ENCODE data around the gene C17orf107.
"Not testable (repeated sequence)": the region's sequence is repeated elsewhere in the genome, so short reads cannot be mapped to it uniquely, and the experiment has no call there.

The C17orf107 gene

DNA sequence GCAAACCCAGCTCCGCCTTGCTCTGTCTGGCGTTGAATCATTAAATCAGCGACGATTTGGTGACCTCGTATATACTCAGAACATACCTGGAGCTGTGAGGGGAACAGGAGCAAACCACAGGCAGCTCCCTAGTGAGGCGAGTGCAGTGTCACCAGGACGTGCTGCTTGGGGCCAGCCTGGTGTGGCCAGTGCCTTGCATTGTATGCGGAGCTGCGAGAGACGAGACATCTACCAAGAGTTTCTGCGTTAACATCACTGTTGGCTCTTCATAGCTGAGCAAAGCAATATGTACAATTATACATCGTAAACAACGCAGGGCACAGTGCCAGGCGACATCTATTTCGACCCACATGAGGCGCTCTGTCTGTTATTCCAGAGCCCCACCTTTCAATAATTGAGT, 38.3 kb upstream of the C17orf107 start:
- H3K4me3 Mint-ChIP-seq = no peak overlapping the region
- H3K36me3 Mint-ChIP-seq (ENCODE audit: low read depth) = peaks cover 12% of the 10 kb centered on the region
- peaks cover 3% of the 10 kb centered on the region for H3K4me1 Mint-ChIP-seq (ENCODE audit: low read depth)
- no peaks in the 10 kb centered on the region for H3K27me3 Mint-ChIP-seq
- no peak overlapping the region for H3K27ac Mint-ChIP-seq
- no peaks in the 10 kb centered on the region for H3K9me3 Mint-ChIP-seq

DNA sequence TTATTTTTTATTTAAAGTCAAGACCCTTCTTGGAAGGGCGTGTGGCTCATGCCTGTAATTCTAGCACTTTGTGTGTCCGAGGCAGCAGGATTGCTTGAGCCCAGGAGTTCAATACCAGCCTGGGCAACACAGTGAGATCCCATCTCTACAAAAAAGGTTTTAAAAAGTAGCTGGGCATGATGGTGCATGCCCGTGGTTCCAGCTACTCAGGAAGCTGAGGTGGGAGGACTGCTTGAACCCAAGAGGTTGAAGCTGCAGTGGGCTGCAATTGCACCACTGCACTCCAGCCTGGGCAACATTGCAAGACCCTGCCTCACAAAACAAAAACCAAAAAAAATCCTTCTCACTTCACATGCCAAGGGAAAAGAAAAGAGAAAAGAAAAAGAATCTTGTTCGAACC, 36.6 kb upstream of the C17orf107 start:
- H3K9me3 Mint-ChIP-seq = no peaks in the 10 kb centered on the region
- no peaks in the 10 kb centered on the region for H3K27me3 Mint-ChIP-seq
- H3K27ac Mint-ChIP-seq = no peak overlapping the region
- peaks cover 4% of the 10 kb centered on the region for H3K36me3 Mint-ChIP-seq (ENCODE audit: low read depth)
- peaks cover 3% of the 10 kb centered on the region for H3K4me1 Mint-ChIP-seq (ENCODE audit: low read depth)
- no peak overlapping the region for H3K4me3 Mint-ChIP-seq

DNA sequence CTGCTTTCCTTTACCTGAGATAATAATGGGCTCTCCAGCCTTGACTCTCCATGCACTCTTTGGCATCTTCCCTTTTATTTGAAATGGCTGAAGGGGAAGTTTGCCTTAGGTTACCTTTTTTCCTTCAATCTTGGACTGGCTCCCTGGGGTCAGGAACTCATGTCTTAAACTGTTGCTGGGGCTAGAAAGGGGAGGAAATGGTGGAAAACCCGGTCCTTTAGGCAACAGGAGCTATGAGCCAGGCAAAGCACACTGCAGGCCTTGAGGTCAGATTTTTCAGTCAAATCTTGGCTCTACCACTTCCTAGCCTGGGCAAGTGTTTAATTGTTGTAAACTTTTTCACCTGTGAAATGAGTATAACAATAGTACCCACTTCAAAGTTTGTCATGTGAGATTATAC, 36.0 kb upstream of the C17orf107 start:
- Mint-ChIP-seq H3K36me3 (ENCODE audit: low read depth) (peaks cover 4% of the 10 kb centered on the region), H3K4me1 (ENCODE audit: low read depth) (peaks cover 3% of the 10 kb centered on the region), H3K27ac (no peak overlapping the region), H3K4me3 (no peak overlapping the region), H3K9me3 (no peaks in the 10 kb centered on the region), H3K27me3 (no peaks in the 10 kb centered on the region)

DNA sequence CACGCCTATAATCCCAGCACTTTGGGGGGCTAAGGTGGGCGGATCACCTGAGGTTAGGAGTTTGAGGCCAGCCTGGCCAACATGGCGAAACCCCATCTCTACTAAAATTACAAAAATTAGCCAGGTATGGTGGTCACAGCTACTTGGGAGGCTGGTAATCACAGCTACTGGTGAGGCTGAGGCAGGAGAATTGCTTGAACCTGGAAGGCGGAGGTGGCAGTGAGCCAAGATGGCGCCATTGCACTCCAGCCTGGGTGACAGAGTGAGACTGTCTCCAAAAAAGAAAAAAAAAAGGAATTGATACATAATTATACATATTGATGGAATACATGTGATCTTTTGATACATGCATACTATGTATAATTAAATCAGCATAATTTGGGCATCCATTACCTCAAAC, 31.8 kb upstream of the C17orf107 start:
- not testable (repeated sequence) for H3K4me1 Mint-ChIP-seq (ENCODE audit: low read depth); H3K27ac Mint-ChIP-seq; H3K9me3 Mint-ChIP-seq; H3K27me3 Mint-ChIP-seq; H3K36me3 Mint-ChIP-seq (ENCODE audit: low read depth); H3K4me3 Mint-ChIP-seq

DNA sequence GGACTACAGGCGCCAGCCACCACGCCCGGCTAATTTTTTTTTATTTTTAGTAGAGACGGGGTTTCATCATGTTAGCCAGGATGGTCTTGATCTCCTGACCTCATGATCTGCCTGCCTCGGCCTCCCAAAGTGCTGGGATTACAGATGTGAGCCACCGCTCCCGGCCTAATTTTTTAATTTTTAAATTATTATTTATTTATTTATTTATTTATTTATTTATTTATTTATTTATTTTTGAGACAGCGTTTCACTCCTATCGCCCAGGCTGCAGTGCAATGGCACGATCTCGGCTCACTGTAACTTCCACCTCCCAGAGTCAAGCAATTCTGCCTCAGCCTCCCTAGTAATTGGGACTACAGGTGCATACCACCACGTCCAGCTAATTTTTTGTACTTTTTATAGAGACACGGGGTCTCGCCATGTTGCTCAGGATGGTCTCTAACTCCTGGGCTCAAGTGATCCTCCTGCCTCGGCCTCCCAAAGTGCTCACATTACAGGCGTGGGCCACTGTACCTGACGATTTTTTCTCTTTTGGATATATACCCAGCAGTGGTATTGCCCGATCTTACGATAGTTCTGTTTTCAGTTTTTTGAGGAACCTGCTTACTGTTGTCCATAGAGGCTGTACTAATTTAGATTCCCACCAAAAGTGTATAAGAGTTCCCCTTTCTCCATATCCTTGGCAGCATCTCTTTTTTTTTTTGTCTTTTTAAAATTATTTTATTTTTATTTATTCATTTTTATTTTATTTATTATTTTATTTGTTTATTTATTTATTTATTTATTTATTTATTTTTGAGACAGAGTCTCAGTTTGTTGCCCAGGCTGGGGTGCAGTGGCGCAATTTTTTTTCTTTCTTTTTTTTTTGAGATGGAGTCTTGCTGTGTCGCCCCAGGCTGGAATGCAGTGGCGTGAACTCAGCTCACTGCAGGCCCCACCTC, 30.0 kb upstream of the C17orf107 start:
- not testable (repeated sequence) for H3K27me3 Mint-ChIP-seq; H3K9me3 Mint-ChIP-seq; H3K27ac Mint-ChIP-seq; H3K4me3 Mint-ChIP-seq; H3K4me1 Mint-ChIP-seq (ENCODE audit: low read depth)
- H3K36me3 Mint-ChIP-seq (ENCODE audit: low read depth) = peaks cover 11% of the 10 kb centered on the region

DNA sequence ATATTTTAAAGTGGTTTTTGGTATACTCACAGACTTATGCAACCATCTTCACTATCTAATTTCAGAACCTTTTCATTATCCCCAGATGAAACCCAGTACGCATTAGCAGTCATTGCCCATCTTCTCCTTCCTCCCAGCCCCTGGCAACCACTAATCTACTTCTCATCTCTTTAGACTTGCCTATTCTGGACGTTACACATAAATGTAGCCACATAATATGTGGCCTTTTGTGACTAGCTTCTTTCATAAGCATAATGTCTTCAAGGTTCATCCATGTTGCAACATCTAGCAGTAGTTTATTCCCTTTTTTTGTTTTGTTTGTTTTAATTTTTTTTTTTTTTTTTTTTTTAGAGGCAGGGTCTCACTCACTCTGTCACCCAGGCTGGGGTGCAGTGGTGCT, 28.5 kb upstream of the C17orf107 start:
- Mint-ChIP-seq H3K36me3 (ENCODE audit: low read depth) (peaks cover 11% of the 10 kb centered on the region), H3K4me1 (ENCODE audit: low read depth) (no peaks in the 10 kb centered on the region), H3K4me3 (no peak overlapping the region), H3K9me3 (no peaks in the 10 kb centered on the region), H3K27me3 (no peaks in the 10 kb centered on the region), H3K27ac (no peak overlapping the region)

DNA sequence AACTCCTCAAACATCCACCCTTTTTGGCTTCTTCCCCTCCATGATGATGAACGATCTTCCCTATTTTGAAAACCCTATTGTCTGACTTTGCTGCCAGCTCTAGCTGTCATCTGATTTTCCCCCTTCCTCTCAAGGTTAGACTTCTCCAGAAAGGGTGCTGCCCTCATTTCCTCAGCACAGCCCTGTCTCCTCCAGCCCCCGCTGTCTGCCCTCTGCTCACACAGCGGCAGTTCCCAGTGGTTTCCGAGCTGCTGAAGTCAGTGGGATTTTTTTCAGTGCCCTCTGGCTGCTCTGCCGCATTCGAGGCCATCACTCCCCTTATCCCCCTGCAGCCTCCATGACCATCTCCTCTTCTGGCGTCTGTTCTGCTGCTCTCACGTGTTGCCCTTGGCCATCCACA, 26.6 kb upstream of the C17orf107 start:
- H3K27me3 Mint-ChIP-seq = no peaks in the 10 kb centered on the region
- H3K9me3 Mint-ChIP-seq = no peaks in the 10 kb centered on the region
- peaks cover 11% of the 10 kb centered on the region for H3K36me3 Mint-ChIP-seq (ENCODE audit: low read depth)
- no peak overlapping the region for H3K27ac Mint-ChIP-seq
- no peaks in the 10 kb centered on the region for H3K4me1 Mint-ChIP-seq (ENCODE audit: low read depth)
- H3K4me3 Mint-ChIP-seq = no peak overlapping the region

DNA sequence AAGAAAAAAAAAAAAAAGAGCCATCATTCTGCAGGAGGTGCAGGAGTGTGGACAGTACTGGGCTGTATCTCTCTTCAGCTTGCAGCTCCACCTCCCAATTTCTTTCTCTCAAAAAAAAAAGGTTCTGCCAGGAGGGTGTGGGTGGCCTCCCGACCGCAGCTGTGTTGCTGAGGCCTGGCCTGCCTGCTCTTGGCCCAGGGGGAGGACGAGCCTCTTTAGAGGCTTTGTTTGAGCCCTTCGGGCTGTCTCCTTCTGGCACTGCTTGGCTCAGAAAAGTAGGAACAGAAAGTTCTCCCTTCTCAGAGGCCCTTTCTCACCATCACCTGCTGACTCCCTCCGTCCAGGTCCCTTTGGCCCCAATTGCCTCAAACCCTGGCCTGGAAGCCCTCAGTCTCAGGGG, 22.2 kb upstream of the C17orf107 start:
- Mint-ChIP-seq H3K4me3 (no peak overlapping the region), H3K4me1 (ENCODE audit: low read depth) (no peaks in the 10 kb centered on the region), H3K36me3 (ENCODE audit: low read depth) (peaks cover 12% of the 10 kb centered on the region), H3K9me3 (no peaks in the 10 kb centered on the region), H3K27me3 (no peaks in the 10 kb centered on the region), H3K27ac (no peak overlapping the region)

DNA sequence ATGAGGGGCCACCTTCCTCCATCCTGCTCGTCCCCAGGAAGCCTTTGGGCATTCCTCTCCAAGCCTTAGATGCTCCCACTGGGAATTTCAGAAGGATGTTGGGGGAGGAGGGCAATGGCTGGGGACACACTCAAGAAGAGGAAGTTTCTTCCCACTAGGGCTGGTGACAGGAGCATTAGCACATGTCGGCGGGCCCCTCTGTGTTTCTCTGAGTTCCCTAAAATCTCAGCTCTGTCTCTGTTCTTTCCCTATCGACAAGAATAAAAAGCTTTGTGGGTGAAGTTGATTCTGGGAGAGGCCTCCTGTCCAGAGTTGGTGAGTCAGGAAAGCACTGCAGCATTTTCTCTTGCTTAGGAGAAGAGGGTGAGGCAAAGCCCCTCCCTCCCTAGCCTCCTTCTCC, 19.7 kb upstream of the C17orf107 start:
- Mint-ChIP-seq H3K36me3 (ENCODE audit: low read depth) (peaks cover 5% of the 10 kb centered on the region), H3K4me3 (no peak overlapping the region), H3K27ac (no peak overlapping the region), H3K27me3 (no peaks in the 10 kb centered on the region), H3K9me3 (no peaks in the 10 kb centered on the region), H3K4me1 (ENCODE audit: low read depth) (no peaks in the 10 kb centered on the region)

DNA sequence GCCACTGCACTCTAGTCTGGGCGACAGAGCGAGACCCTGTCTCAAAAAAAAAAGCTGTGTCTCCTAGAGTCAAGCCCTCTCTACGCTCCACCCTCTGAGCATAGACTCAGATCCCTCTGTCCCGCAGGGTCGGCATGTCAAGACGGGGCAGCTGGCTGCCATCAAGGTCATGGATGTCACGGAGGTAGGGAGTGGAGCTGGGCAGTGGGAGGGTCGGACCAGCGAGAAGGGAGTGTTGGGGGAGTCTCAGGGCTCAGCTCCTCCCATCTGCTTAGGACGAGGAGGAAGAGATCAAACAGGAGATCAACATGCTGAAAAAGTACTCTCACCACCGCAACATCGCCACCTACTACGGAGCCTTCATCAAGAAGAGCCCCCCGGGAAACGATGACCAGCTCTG, 18.5 kb upstream of the C17orf107 start:
- no peaks in the 10 kb centered on the region for H3K4me1 Mint-ChIP-seq (ENCODE audit: low read depth)
- H3K36me3 Mint-ChIP-seq (ENCODE audit: low read depth) = peaks cover 5% of the 10 kb centered on the region
- H3K4me3 Mint-ChIP-seq = no peak overlapping the region
- H3K9me3 Mint-ChIP-seq = no peaks in the 10 kb centered on the region
- H3K27me3 Mint-ChIP-seq = no peaks in the 10 kb centered on the region
- H3K27ac Mint-ChIP-seq = no peak overlapping the region

DNA sequence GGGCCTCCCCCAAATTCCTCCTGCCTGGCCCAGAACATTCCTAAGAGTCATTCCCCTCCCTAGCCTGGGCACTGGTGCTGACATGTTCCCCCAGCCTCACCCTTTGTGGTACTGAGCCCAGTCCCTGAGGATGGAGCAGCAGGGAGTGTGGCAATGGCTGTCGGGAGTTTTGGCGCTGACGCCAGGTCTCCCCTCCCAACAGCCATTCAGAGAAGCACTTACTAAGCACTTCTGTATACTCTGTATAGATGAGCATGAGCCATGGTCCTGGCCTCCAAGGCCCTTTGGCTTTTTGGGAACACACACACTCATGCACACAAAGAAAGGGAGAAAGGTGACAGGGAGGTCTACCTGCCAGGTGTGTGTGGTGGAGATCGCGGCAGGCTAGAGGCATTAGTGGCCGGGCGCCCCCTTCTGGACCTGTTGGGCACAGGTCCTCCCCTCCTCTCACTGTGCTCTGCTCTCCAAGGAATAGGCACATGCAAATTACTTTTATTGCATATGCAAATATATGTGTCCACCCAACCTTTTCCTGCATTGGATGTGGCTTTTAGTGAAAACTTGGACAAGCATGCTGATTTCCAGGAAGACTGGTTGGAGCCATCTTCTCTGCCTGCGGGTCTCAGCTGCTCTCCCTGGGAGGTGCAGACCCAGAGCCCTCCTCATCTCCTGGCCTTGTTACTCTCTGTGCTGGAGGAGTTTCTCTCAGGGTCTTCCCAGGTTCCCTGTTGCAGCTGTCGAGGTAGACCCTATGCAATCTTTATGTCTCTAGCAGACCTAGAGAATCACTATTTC, 17.4 kb upstream of the C17orf107 start:
- Mint-ChIP-seq H3K27ac (no peak overlapping the region), H3K4me3 (no peak overlapping the region), H3K4me1 (ENCODE audit: low read depth) (no peaks in the 10 kb centered on the region), H3K36me3 (ENCODE audit: low read depth) (peaks cover 10% of the 10 kb centered on the region), H3K27me3 (no peaks in the 10 kb centered on the region), H3K9me3 (no peaks in the 10 kb centered on the region)

DNA sequence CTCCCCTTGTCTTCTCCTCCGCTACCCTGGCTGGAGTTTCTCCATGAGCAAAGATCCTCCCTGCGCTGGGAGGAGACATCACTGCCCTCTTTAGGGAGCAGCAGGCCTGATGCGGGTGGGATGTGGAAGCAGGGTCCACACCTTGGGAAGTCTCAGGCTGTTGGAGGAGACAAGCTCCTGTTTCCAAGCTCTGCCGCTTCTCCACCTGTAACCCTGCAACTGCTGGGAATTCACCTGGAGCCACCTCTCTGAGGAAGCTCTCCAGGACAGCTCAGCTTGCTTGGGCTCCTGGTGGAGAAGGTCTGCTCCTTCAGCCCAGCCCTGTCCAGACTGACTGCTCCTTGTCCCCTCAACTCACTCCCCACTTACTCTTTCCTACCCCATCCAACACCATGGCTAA, 14.8 kb upstream of the C17orf107 start:
- no peak overlapping the region for H3K4me3 Mint-ChIP-seq
- no peaks in the 10 kb centered on the region for H3K4me1 Mint-ChIP-seq (ENCODE audit: low read depth)
- no peaks in the 10 kb centered on the region for H3K27me3 Mint-ChIP-seq
- H3K9me3 Mint-ChIP-seq = no peaks in the 10 kb centered on the region
- H3K36me3 Mint-ChIP-seq (ENCODE audit: low read depth) = peaks cover 14% of the 10 kb centered on the region
- no peak overlapping the region for H3K27ac Mint-ChIP-seq

DNA sequence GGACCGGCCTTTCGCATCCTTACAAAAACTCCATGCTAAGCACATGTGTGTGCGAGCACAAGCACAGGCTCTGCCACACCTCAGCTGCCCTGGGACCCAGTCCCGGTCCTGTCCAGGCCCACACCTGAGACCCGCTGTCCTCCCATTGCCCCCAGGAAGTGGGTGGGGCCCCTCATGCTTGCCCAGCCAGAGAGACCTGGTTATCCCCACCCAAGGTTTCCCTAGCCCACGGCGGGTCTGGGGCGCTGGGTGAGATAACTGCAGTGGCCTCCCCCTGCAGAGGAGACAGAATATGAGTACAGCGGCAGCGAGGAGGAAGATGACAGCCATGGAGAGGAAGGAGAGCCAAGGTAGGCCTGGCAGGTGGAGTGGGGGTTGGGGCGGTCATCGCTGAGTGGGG, 12.5 kb upstream of the C17orf107 start:
- Mint-ChIP-seq H3K36me3 (ENCODE audit: low read depth) (peaks cover 14% of the 10 kb centered on the region), H3K27ac (no peak overlapping the region), H3K9me3 (no peaks in the 10 kb centered on the region), H3K4me1 (ENCODE audit: low read depth) (no peaks in the 10 kb centered on the region), H3K4me3 (no peak overlapping the region), H3K27me3 (no peaks in the 10 kb centered on the region)

DNA sequence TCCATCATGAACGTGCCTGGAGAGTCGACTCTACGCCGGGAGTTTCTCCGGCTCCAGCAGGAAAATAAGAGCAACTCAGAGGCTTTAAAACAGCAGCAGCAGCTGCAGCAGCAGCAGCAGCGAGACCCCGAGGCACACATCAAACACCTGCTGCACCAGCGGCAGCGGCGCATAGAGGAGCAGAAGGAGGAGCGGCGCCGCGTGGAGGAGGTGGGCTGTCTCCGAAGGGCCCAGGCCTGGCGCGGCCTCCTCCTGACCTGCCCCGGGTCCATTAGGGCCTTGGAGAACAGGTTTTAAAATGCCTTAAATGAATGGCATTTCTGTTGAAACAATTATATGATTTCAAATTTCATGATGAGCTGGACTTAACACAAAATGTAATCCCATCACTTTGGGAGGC, 11.8 kb upstream of the C17orf107 start:
- no peak overlapping the region for H3K4me3 Mint-ChIP-seq
- no peaks in the 10 kb centered on the region for H3K27me3 Mint-ChIP-seq
- H3K4me1 Mint-ChIP-seq (ENCODE audit: low read depth) = no peaks in the 10 kb centered on the region
- H3K27ac Mint-ChIP-seq = no peak overlapping the region
- H3K36me3 Mint-ChIP-seq (ENCODE audit: low read depth) = peaks cover 17% of the 10 kb centered on the region
- H3K9me3 Mint-ChIP-seq = no peaks in the 10 kb centered on the region
